IPS-18c (cell line): ENCODE data around the gene CARD9.
"Not testable (repeated sequence)": the region's sequence is repeated elsewhere in the genome, so short reads cannot be mapped to it uniquely, and the experiment has no call there.

Experiments used
- H3K4me3 ChIP-seq: 2 replicates; pipeline ENCODE4 v1.7.0; 2013; ENCODE audit warnings: low read depth, mild to moderate bottlenecking, low read length, moderate library complexity; ENCODE audit not compliant: insufficient read depth
- H3K9me3 ChIP-seq: one replicate; pipeline ENCODE4 v1.6.1; 2013; ENCODE audit warnings: mild to moderate bottlenecking, low read length, moderate library complexity; ENCODE audit not compliant: control insufficient read depth, insufficient read depth

Gene CARD9

GRCh38 chr9:136373300-136374182 is at the start of gene CARD9:
Gene CARD9, minus strand, starts transcription at chr9:136373669. Its CDS starts 1,591 bp downstream, at chr9:136372078.
- no peak within 1 kb of the TSS for H3K4me3 ChIP-seq

GRCh38 chr9:136422876-136423275 is 49.4 kb upstream of the CARD9 start:
- Histone ChIP-seq H3K4me3 (no peak overlapping the region), H3K9me3 (no peaks in the 10 kb centered on the region)

More at GRCh38 chr9:136373300-136374182, at the start of gene CARD9:
- H3K9me3 ChIP-seq: no peaks in the 10 kb centered on the region

GRCh38 chr9:136421791-136422190 is 48.3 kb upstream of the CARD9 start:
- Histone ChIP-seq H3K4me3 (no peak overlapping the region), H3K9me3 (no peaks in the 10 kb centered on the region)

- no peak overlapping the region for H3K4me3 ChIP-seq
- no peaks in the 10 kb centered on the region for H3K9me3 ChIP-seq
These were observed 45.6 kb upstream of the CARD9 start for GRCh38 chr9:136419092-136419420.

DNA sequence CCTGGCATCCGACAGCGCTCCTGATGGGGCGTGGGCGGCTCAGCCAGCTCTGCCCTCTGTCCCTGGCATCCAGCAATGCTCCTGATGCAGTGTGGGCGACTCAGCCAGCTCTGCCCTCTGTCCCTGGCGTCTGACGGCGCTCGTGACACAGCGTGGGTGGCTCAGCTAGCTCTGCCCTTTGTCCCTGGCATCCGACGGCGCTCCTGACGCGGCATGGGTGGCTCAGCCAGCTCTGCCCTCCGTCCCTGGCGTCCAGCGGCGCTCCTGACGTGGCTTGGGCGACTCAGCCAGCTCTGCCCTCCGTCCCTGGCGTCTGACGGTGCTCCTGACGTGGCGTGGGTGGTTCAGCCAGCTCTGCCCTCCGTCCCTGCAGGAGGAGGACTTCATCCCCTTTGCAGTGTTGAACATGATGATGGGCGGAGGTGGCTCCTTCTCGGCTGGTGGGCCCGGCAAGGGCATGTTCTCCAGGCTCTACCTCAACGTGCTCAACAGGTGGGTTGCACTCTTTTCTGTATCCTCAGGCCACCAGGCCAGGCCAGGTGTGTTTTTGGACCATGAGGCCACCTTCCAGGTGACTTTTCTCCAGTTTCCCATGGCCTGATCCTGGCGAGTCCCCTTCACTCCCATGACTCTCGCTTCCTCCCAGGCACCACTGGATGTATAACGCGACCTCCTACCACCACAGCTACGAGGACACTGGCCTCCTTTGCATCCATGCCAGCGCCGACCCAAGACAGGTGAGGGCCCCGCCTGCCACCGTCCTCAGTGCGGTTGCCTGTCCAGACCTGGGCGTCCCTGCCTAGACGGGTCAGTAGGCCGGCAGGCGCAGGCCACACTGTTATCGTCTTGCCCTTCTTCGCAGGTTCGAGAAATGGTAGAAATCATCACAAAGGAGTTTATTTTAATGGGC is 45.0 kb upstream of the CARD9 start:
- no peak overlapping the region for H3K4me3 ChIP-seq
- no peaks in the 10 kb centered on the region for H3K9me3 ChIP-seq

- Histone ChIP-seq H3K4me3 (no peak overlapping the region), H3K9me3 (no peaks in the 10 kb centered on the region)
These were observed 43.4 kb upstream of the CARD9 start for GRCh38 chr9:136416914-136417313.

DNA sequence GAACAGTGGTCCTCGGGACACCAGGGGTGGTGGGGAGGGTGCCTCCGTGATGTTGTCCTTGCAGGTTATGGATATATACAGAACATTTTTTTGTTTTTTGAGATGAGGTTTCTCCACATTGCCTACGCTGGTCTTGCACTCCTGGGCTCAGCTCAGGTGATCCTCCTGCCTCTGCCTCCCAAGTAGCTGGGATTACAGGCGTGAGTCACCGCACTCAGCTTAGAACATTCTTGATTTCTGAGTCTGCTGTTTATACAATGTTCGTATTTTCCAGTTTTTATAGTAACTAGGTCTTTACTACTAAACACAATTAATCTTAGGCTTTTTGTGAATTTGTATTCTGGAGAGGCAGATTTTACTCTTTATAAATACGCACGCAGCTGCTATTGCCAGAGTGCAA is 43.0 kb upstream of the CARD9 start:
- Histone ChIP-seq H3K4me3 (no peak overlapping the region), H3K9me3 (no peaks in the 10 kb centered on the region)

- Histone ChIP-seq H3K4me3 (no peak overlapping the region), H3K9me3 (no peaks in the 10 kb centered on the region)
These were observed 39.5 kb upstream of the CARD9 start for GRCh38 chr9:136412962-136413361.

- Histone ChIP-seq H3K9me3 (peaks cover 2% of the 10 kb centered on the region), H3K4me3 (peak overlapping the region; percentile 96)
These were observed 37.9 kb upstream of the CARD9 start for GRCh38 chr9:136411378-136411777.

GRCh38 chr9:136410500-136411287 is 37.2 kb upstream of the CARD9 start, which contains the start of the genes ENTR1 and PMPCA:
Gene ENTR1, minus strand, starts transcription at chr9:136410614. Its CDS starts 217 bp downstream, at chr9:136410397.
Gene PMPCA, plus strand, starts transcription at chr9:136410658. Its CDS starts 11 bp downstream, at chr9:136410669.
- peaks cover 2% of the 10 kb centered on the region for H3K9me3 ChIP-seq
- peak within 1 kb of the TSS; percentile 96 for H3K4me3 ChIP-seq

GRCh38 chr9:136409557-136410455 is 36.3 kb upstream of the CARD9 start:
- peak overlapping the region; percentile 84 for H3K4me3 ChIP-seq
- H3K9me3 ChIP-seq: peaks cover 2% of the 10 kb centered on the region

GRCh38 chr9:136407911-136408310 is 34.4 kb upstream of the CARD9 start:
- Histone ChIP-seq H3K9me3 (peaks cover 2% of the 10 kb centered on the region), H3K4me3 (no peak overlapping the region)

GRCh38 chr9:136407061-136407460 is 33.6 kb upstream of the CARD9 start:
- not testable (repeated sequence) for H3K9me3 ChIP-seq, H3K4me3 ChIP-seq

DNA sequence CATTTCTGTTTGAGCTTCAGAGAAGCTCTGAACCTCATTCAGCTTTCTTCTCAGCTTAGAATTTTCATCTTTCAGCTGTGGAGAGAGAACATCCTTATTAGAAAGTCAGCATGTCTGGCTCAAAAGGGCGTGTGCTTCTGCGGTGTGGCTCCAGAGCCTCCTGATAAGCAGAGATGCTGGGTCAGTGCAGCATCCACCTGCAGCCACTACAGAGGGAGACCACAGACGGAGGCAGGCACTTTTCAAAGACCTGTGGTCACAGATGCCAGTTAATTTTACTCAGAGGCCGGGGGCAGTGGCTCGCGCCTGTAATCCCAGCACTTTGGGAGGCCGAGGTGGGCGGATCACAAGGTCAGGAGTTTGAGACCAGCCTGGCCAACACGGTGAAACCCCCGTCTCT is 32.4 kb upstream of the CARD9 start:
- not testable (repeated sequence) for H3K4me3 ChIP-seq, H3K9me3 ChIP-seq

- no peak overlapping the region for H3K4me3 ChIP-seq
- peaks cover 2% of the 10 kb centered on the region for H3K9me3 ChIP-seq
These were observed 32.0 kb upstream of the CARD9 start for GRCh38 chr9:136405481-136405880.

- Histone ChIP-seq H3K9me3 (peaks cover 2% of the 10 kb centered on the region), H3K4me3 (no peak overlapping the region)
These were observed 31.3 kb upstream of the CARD9 start for GRCh38 chr9:136404801-136405136.
